GM12874 (cell line): ENCODE results near the gene SUSD6.

Experiments used
- CTCF ChIP-seq: IDR thresholded peaks from 2 replicates; pipeline ENCODE4 v1.5.1; 2011; ENCODE audit warnings: low read depth, mild to moderate bottlenecking, control low read depth, low read length, moderate library complexity; ENCODE audit not compliant: insufficient read depth

SUSD6 gene

GRCh38 chr14:69665631-69666030 lies 54.2 kb downstream of the SUSD6 start:
- no peak for TF ChIP-seq CTCF

- TF ChIP-seq CTCF: no peak
These were observed 54.7 kb downstream of the SUSD6 start for GRCh38 chr14:69666112-69666511.

GRCh38 chr14:69666690-69667211 lies 55.4 kb downstream of the SUSD6 start:
- no peak for TF ChIP-seq CTCF

- no peak for TF ChIP-seq CTCF
These were observed 56.5 kb downstream of the SUSD6 start for GRCh38 chr14:69667938-69668335.

- TF ChIP-seq CTCF: no peak
These were observed 58.0 kb downstream of the SUSD6 start for GRCh38 chr14:69669375-69669774.

- TF ChIP-seq CTCF: no peak
These were observed 58.7 kb downstream of the SUSD6 start for GRCh38 chr14:69670093-69670492.

- TF ChIP-seq CTCF: no peak
These were observed 60.1 kb downstream of the SUSD6 start for GRCh38 chr14:69671365-69672030.
